ENCODE data around the gene CHRNA10.

CHRNA10 gene

GRCh38 chr11:3671334-3672254, at the start of gene CHRNA10:
Gene CHRNA10, minus strand, starts transcription at chr11:3671384. Its CDS starts 72 bp downstream, at chr11:3671312.
- no peak for DNase-seq

GRCh38 chr11:3712274-3712673, 41.1 kb upstream of the CHRNA10 start:
- no peak for DNase-seq

- DNase-seq = no peak
These were observed 39.5 kb upstream of the CHRNA10 start for GRCh38 chr11:3710485-3711259.

- DNase-seq = no peak
These were observed 38.8 kb upstream of the CHRNA10 start for GRCh38 chr11:3709977-3710376.

GRCh38 chr11:3707176-3707575, 36.0 kb upstream of the CHRNA10 start:
- no peak for DNase-seq

GRCh38 chr11:3703383-3703782, 32.2 kb upstream of the CHRNA10 start:
- no peak for DNase-seq

- no peak for DNase-seq
These were observed 29.7 kb upstream of the CHRNA10 start for GRCh38 chr11:3700910-3701309.

- no peak for DNase-seq
These were observed 29.2 kb upstream of the CHRNA10 start for GRCh38 chr11:3700410-3700809.

- DNase-seq = no peak
These were observed 15.6 kb upstream of the CHRNA10 start for GRCh38 chr11:3686751-3687150.

- DNase-seq = no peak
These were observed 14.7 kb upstream of the CHRNA10 start for GRCh38 chr11:3685923-3686322.

- DNase-seq = no peak
These were observed 13.6 kb upstream of the CHRNA10 start for GRCh38 chr11:3684819-3685172.

GRCh38 chr11:3684129-3684818, 13.1 kb upstream of the CHRNA10 start:
- DNase-seq = no peak

- DNase-seq = no peak
These were observed 11.9 kb upstream of the CHRNA10 start for GRCh38 chr11:3683039-3683438.

GRCh38 chr11:3679077-3679476, 7.9 kb upstream of the CHRNA10 start:
- DNase-seq = no peak

GRCh38 chr11:3675971-3676370, 4.8 kb upstream of the CHRNA10 start:
- DNase-seq = no peak

- no peak for DNase-seq
These were observed 3.0 kb upstream of the CHRNA10 start for GRCh38 chr11:3674189-3674588.

GRCh38 chr11:3669742-3670183, 1.4 kb downstream of the CHRNA10 start:
- DNase-seq = no peak

GRCh38 chr11:3669128-3669527, 2.1 kb downstream of the CHRNA10 start:
- DNase-seq = no peak

GRCh38 chr11:3667149-3668035, 3.8 kb downstream of the CHRNA10 start:
- no peak for DNase-seq

GRCh38 chr11:3666023-3666530, 5.1 kb downstream of the CHRNA10 start:
- DNase-seq = no peak

GRCh38 chr11:3665336-3666022, 5.7 kb downstream of the CHRNA10 start:
- no peak for DNase-seq
